Limb (tissue), 2 donors: ENCODE data around the gene WNT3A.

ENCODE experiments used
- DNase-seq, 2 donors: peaks; one replicate each; pipeline ENCODE4 v3.0.0-alpha.2; 2016; ENCODE audit errors: extremely low spot score in 2 of 2

WNT3A gene

GRCh38 chr1:228082918-228083870 lies 76.4 kb downstream of the WNT3A start:
- peak in 1 of 2 donors; percentile 57 for DNase-seq

DNA sequence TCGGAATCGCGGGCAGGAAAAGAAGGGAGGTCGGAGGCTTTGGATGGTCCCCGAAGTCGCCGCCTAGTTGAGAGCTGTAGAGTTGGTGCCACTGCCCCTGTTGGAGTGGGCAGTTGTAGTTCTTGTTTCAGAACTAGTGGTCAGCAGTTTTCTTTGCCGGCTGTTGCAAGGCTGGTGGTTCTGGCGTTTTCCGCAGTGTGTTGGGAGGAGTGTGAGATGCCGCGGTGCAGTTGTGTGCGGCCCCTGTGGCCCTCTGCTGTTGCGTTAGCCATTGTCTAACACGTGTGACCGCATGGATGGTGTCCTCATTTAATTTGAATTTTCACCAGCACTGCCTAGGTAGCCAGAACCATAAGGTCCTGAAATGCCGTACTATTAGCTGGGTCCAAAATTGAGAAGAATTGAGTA lies 77.1 kb downstream of the WNT3A start:
- peak in 1 of 2 donors; percentile 44 for DNase-seq

DNA sequence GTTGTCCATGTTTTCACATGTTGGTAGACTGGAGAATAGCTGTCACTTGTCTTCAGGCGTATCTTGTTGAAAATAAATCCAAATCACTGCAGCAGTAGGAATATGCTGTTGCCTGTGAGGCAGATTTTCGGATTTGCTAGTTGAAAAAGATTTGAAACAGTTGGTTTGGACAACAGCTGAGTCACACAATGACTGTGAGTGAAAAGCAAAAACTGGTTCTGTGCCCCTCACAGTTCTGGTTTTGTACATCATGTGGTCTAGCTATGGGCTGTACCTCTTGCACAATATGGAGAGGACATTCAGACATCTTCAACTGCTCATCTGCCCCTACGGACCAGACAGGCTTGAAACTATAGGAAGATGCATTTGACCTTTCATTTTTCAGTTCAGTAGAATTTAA lies 77.5 kb downstream of the WNT3A start:
- no peak for DNase-seq

- DNase-seq: no peak
Observed at GRCh38 chr1:228084797-228085196, 78.0 kb downstream of the WNT3A start.

DNA sequence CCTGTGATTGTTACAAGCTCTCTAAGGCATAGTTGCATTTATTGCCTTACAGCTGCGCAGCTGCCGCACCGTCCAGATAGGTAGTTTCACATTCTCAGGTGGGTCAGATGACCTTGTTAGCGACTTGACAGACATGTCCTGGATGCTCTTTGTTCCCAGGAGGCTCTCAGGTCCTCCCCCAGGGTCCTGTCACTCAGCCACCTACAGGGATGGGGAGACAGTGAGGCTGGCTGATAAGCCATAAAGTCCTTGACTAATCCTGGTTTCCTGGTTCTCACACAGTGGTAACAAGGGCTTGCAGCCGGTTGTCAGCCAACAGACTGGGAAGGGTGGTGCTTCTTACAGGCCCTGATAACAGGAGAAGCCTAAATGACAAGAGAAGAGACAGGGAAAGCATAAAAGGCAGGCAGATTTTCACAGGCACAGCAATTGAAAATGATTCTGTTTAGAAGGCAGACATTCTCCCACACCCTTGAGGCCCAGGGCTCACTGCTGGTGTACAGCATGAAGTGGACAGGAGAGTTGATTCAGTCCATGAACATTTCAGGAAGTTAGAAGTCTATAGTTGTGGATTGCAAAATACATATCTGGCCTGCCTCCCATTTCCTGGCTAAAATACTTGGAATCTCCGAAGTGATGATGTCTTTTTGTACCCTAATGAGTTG lies 78.6 kb downstream of the WNT3A start:
- no peak for DNase-seq

DNA sequence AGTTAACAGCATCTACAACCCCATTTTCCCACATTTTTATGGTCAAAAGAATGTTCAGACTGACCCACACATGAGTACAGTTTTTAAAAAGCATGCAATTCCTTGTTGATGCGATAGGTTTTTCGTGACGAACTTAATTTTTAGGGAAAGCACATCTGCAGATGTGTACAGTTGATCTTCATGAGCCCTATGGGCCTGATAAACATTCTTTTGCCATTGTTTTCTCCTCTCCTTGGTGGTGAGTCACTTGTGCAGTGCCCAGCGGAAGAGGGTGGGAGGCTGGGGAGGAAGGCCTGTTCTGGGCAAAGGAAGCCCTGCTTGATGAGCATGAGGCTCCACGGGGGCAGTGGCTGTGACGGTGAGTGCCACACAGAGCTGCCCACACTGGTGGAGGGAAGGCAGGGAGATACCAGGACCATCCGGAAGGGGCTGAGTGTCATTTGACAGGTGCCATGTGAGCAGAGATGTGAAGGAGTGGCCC lies 81.0 kb downstream of the WNT3A start:
- no peak for DNase-seq

GRCh38 chr1:228088586-228089498 lies 82.0 kb downstream of the WNT3A start:
- no peak for DNase-seq

GRCh38 chr1:228089519-228090380 lies 83.0 kb downstream of the WNT3A start:
- no peak for DNase-seq

DNA sequence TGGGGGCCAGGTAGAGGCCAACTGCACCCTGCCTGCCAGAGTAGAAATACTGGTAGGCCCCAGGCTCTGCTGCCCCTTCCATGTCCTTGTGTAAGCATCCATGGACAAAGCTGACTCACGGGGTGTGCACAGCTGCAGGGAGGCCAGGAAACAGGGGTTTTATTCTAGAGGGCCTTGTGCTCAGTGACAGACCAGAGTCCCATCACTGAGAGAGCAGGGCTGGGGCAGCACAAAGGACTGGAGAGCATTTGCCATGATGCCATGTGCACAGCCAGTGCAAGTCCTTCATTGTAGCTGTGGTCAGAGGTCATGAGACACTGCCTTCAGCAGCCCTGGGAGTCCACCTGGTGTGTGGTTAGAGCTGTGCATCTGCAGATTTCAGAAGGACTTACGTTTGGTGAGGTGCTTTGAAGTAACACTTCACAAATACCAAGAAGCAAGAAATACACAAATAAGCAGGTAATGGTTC lies 83.8 kb downstream of the WNT3A start:
- DNase-seq: no peak

GRCh38 chr1:228091084-228091483 lies 84.3 kb downstream of the WNT3A start:
- DNase-seq: no peak

DNA sequence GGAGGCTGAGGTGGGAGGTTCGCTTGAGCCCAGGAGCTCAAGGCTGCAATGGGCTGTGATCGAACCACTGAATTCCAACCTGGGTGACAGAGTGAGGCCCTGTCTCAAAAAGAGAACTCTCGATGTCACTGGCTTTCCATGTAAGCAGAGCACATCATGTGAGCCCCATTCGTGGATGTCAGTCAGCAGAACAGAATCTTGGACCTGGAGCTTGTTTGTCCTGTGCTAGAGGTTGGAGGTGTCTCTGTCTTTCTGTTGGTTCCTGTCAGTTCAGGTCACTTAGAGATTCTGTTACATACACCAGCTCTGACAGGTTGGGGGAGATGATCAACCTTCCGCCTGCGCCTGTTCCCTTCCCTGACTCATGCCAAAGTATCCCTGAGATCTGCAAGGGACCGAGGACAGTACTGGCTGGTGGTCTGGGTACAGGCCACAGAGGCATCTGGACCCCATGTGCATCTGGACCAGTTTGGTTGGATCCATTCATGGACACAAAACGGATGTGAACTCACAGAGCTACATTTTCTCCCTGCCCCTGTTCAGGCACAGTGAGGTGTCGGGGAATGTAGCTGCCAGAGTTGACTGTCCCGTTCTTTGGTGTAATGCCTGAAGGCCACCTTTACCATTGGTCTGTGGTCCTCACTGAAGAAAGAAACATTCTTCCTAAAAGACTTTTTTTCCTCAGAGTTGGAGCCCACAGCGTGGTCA lies 85.7 kb downstream of the WNT3A start:
- DNase-seq: no peak

DNA sequence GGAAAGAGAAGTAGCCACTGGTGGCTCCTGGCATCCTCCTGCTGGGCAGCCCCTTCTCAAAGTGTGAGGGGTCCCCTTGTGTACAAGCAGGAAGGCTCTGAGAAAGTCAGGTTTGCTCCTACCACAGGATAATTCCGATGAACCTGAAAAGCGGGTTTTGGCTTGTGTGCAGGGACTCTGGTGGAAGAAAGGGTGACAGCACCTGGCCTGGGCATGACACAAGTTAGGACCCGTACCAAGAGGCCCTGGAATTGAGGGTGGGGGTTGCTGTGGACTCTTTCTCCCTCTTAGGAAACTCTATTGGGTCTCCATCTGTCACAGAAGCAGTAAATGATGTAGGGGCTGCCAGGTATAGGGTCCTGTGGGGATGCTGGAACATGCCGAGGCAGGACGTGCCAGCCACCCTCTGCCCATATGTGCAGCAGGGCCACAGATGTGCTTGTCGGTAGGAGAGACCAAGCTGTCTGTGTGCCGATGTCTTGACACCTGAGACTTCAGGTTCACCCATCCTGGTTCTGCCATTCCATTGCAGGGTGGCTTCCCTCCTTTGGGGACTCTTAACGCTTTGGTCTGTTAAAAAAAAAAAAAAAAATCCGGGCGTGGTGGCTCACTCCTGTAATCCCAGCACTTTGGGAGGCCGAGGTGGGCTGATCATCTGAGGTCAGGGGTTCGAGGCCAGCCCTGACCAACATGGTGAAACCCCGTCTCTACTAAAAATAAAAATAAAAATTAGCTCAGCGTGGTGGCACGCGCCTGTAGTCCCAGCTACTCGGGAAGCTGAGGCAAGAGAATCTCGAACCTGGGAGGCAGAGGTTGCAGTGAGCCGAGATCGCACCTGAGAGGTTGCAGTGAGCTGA lies 86.5 kb downstream of the WNT3A start:
- DNase-seq: no peak

DNA sequence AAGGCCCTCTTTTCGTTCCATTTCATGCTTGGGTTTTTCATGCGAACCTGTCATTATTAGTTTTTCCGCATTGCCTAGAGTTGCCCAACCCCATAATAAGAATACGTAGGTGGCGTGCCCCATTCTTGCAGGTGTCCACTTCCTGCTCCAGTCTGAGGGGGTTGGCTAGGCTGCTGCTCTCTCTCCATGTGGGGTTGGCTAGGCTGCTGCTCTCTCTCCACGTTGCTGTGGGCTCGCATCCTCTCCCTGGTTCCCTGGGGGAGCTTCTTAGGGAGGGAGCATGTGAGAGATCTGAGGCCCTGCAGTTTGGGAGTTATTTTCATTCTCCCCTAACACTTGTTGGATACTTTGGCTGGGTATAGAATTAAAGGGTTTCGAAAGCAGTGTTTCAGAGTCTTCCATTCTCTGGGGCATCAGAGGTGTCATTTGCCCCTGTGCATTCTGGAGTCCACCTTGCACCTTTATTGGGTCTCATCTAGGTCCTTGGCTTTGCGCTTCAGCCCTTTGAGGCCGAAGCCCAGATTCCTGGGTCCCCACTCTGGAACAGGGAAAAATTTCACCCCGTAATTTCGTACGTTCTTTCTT lies 87.7 kb downstream of the WNT3A start:
- DNase-seq: no peak

- DNase-seq: no peak
Observed at GRCh38 chr1:228095161-228095560, 88.4 kb downstream of the WNT3A start.

GRCh38 chr1:228095938-228096337 lies 89.1 kb downstream of the WNT3A start:
- DNase-seq: no peak

- DNase-seq: no peak
Observed at GRCh38 chr1:228096416-228097332, 89.9 kb downstream of the WNT3A start.

GRCh38 chr1:228097333-228098081 lies 90.7 kb downstream of the WNT3A start:
- no peak for DNase-seq
